ENCODE results near the gene FUT3. TPM values are rescaled to one million over a fixed set of nuclear protein-coding genes. Genes with fewer than 3 reads are reported as not detected.
A peak's percentile ranks its signal among the peaks of the same experiment; 100 is the strongest.
"Not testable (repeated sequence)": the region's sequence is repeated elsewhere in the genome, so short reads cannot be mapped to it uniquely, and the experiment has no call there.

FUT3 gene
- total RNA-seq, 1 donor from 2014 or later = 11.3 TPM

DNA sequence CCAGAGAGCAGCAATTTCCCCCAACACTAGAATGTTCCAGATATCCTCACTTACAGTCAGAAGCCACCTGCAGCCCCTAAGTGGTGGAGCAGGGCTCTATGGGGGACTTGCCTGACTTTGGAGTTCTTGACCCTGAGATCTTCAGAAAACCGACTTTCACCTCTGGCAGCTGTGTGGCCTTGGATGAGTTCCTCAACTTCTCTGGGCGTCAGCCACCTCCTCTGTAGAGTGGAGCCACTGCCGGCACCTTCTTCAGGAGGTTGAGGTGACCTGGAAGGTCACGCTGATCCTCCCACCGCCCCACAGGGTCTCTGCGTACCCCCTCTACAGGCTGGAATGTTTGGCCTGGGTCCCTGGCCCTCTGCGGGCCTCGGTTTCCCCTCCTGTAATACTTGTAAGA, 26.2 kb upstream of the FUT3 start:
- DNase-seq = no peak
- peaks cover 8% of the 10 kb centered on the region for H3K4me1 ChIP-seq
- H3K4me3 ChIP-seq = no peak overlapping the region
- intact Hi-C loops (cut with DNase I) = no loop called here
- H3K36me3 ChIP-seq = no peaks in the 10 kb centered on the region
- no peak for ATAC-seq
- H3K27ac ChIP-seq = no peak overlapping the region
- TF ChIP-seq, protein P1, sequence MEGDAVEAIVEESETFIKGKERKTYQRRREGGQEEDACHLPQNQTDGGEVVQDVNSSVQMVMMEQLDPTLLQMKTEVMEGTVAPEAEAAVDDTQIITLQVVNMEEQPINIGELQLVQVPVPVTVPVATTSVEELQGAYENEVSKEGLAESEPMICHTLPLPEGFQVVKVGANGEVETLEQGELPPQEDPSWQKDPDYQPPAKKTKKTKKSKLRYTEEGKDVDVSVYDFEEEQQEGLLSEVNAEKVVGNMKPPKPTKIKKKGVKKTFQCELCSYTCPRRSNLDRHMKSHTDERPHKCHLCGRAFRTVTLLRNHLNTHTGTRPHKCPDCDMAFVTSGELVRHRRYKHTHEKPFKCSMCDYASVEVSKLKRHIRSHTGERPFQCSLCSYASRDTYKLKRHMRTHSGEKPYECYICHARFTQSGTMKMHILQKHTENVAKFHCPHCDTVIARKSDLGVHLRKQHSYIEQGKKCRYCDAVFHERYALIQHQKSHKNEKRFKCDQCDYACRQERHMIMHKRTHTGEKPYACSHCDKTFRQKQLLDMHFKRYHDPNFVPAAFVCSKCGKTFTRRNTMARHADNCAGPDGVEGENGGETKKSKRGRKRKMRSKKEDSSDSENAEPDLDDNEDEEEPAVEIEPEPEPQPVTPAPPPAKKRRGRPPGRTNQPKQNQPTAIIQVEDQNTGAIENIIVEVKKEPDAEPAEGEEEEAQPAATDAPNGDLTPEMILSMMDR (IDR thresholded peaks at IDR 0.05) = no peak
- H3K27me3 ChIP-seq (ENCODE audit: low read depth) = peaks cover 33% of the 10 kb centered on the region
- no peaks in the 10 kb centered on the region for H3K9me3 ChIP-seq

- intact Hi-C loops (cut with DNase I); H3K4me1 ChIP-seq; DNase-seq; H3K4me3 ChIP-seq; H3K9me3 ChIP-seq; H3K27ac ChIP-seq; H3K36me3 ChIP-seq: not testable (repeated sequence)
- peaks cover 17% of the 10 kb centered on the region for H3K27me3 ChIP-seq (ENCODE audit: low read depth)
- peak in 1 of 2 donors; percentile 9 for ATAC-seq
Measured at GRCh38 chr19:5874496-5874895, 23.2 kb upstream of the FUT3 start.

DNA sequence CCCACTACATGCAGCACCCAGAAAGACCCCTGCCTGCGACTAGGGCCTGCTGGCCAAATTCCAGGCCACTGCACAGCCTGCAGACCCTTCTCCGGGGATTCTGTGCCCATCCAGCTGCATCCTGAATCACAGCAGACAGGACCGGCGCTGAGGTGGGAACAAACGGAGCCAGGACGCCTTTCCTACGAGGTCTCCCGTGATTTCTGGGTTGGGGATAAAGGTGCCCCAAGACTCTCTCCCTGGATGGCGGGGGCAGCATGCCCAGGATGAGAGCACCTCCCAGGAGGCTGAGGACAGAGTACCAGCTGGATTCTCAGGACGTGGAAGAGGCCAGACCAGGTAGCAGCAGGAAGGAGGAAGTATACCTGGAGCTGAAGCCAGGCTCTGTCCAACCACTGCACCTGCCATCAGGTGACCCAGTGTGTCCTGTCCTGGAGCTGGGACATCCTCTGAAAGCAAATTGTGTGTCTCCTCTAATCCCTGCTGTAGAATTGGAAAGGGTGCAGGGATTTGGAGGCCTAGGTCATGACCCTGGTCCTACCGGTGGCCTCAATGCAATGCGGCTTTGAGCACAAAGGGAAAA, 22.5 kb upstream of the FUT3 start:
- ATAC-seq = no peak
- no peaks in the 10 kb centered on the region for H3K4me1 ChIP-seq
- peaks cover 11% of the 10 kb centered on the region for H3K27me3 ChIP-seq (ENCODE audit: low read depth)
- no peaks in the 10 kb centered on the region for H3K9me3 ChIP-seq
- TF ChIP-seq, protein P1 (IDR thresholded peaks at IDR 0.05) = no peak
- H3K36me3 ChIP-seq = no peaks in the 10 kb centered on the region
- H3K27ac ChIP-seq = no peak overlapping the region
- intact Hi-C loops (cut with DNase I) = no loop called here
- H3K4me3 ChIP-seq = no peak overlapping the region
- no peak for DNase-seq

DNA sequence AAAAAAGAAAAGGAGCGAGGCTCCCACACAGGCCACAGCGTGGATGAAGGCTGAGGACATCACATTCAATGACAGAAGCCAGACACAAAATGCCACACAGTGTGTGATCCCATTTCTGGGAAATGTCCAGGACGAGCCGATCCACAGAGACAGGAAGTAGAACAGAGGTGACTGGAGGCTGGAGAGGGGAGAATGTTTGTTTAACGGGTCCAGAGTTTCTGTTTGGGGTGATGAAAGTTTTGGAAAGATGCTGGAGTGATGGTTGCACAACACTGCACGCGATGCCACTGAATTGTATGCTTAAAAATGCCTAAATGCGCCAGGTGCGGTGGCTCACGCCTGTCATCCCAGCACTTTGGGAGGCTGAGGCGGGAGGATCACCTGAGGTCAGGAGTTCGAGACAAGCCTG, 19.7 kb upstream of the FUT3 start:
- Histone ChIP-seq H3K27ac (no peak overlapping the region), H3K4me1 (no peaks in the 10 kb centered on the region), H3K9me3 (no peaks in the 10 kb centered on the region), H3K27me3 (ENCODE audit: low read depth) (no peaks in the 10 kb centered on the region), H3K36me3 (no peaks in the 10 kb centered on the region), H3K4me3 (no peak overlapping the region)
- intact Hi-C loops (cut with DNase I) = no loop called here
- TF ChIP-seq, protein P1 (IDR thresholded peaks at IDR 0.05) = no peak
- ATAC-seq (no peak), DNase-seq (no peak)

DNA sequence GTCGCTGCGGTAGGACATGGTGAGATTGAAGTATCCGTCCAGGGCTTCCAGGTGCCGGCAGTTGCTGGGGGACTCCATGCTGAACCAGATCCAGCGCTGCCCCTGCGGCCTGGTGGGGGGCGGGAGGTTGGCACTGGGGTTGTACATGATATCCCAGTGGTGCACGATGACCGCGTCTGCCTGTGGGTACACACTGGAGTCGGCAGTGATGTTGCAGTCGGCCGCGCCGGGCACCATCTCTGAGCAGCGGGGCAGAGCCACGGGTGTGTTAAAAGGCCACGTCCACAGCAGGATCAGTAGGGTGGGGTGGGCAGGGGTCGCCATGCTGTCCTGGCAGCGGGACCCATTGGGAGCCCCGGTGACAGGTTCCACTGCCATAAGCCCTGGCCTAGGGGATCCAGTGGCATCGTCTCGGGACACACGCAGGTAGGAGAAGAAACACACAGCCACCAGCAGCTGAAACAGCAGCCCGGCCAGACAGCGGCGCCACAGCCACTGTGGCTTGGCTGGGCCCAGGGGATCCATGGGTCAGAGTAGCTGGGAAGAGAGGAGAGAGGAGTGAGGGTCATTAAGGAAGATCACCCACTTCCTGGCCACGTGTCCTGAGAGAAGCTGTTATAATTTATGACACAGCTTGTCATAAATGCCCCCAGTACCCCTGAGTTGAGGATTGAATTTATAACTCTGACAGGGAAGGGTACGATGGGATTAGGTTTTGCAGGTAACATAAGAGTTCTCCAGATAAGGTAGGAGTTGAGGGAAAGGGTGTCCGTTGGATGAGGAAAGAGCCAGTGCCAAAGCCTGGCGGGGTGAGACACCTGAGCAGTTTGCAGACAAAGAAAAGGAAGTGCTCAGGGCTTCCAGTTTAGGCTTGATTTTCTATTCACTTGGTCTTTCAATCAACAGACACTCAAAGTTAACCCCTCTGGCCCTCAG, 16.2 kb upstream of the FUT3 start:
- DNase-seq = no peak
- no peaks in the 10 kb centered on the region for H3K9me3 ChIP-seq
- ATAC-seq = peak in 1 of 2 donors; percentile 29
- H3K27ac ChIP-seq = no peak overlapping the region
- H3K4me3 ChIP-seq = no peak overlapping the region
- intact Hi-C loops (cut with DNase I) = no loop called here
- H3K27me3 ChIP-seq (ENCODE audit: low read depth) = no peaks in the 10 kb centered on the region
- no peaks in the 10 kb centered on the region for H3K36me3 ChIP-seq
- no peaks in the 10 kb centered on the region for H3K4me1 ChIP-seq
- TF ChIP-seq, protein P1 (IDR thresholded peaks at IDR 0.05) = no peak

DNA sequence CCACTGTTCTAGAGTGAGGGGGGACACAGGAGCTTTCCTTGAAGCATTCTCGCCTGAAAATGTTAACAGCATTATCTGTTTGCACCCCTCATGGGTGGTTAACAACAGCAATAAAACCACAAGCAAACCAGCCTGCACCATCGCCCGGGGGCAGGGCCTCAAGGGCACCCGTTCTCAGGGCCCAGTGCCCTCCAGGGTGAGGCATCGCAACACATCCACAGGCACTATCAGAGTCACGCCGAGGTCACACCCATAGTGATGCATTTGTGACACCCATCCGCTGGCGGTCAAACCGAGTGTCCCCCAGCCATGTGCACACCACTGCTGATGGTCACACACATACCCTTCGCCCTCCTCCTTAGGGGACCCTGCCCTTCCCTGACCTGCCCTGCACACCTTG, 14.5 kb upstream of the FUT3 start:
- TF ChIP-seq, protein P1 (IDR thresholded peaks at IDR 0.05) = no peak
- ATAC-seq = peak in 1 of 2 donors; percentile 9
- no peaks in the 10 kb centered on the region for H3K9me3 ChIP-seq
- no peaks in the 10 kb centered on the region for H3K4me1 ChIP-seq
- DNase-seq = no peak
- no peaks in the 10 kb centered on the region for H3K27me3 ChIP-seq (ENCODE audit: low read depth)
- intact Hi-C loops (cut with DNase I) = no loop called here
- H3K27ac ChIP-seq = no peak overlapping the region
- no peak overlapping the region for H3K4me3 ChIP-seq
- no peaks in the 10 kb centered on the region for H3K36me3 ChIP-seq

All from lower lobe of right lung (tissue), 2 donors.